Measurements from ENCODE around the gene SAMD9L.
"Not testable (repeated sequence)": the region's sequence is repeated elsewhere in the genome, so short reads cannot be mapped to it uniquely, and the experiment has no call there.

Gene SAMD9L

DNA sequence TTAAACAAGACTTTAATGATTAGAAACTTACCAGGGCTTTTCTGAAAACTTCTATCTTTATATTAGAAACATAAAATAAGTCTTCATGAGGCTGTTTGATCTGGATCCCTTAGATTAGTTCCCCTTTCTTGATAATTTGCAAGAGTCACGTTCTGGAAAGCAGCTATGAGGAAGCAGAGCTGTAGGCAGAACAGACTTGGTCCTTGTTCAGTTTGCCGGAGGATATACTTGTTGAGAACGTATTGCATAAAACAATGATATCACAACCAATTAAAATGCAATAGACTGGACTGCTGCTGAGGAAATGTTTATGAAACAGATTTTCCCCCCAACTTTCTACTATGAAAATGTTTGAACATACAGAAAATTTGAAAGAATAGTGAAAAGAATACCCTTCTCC, 2.8 kb downstream of the SAMD9L start:
- no peak for DNase-seq

DNA sequence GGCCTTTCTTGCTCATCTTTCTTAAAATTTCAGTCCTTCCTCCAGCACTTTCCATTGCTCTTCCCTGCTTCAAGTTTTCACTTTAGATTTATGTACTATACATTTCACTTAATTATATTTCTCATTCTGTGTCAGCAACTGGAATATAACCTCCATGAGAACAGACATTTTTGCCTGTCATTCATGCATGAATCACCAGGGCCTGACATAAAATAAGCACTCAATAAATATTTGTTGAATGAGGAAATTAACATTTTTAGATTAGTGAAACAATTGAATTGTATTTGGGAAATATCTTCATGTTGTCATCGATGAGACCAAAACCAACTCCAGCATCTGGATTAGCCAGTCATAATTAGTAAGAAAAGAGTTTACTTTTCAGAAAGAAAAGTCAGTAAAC, 6.1 kb downstream of the SAMD9L start:
- no peak for DNase-seq

DNA sequence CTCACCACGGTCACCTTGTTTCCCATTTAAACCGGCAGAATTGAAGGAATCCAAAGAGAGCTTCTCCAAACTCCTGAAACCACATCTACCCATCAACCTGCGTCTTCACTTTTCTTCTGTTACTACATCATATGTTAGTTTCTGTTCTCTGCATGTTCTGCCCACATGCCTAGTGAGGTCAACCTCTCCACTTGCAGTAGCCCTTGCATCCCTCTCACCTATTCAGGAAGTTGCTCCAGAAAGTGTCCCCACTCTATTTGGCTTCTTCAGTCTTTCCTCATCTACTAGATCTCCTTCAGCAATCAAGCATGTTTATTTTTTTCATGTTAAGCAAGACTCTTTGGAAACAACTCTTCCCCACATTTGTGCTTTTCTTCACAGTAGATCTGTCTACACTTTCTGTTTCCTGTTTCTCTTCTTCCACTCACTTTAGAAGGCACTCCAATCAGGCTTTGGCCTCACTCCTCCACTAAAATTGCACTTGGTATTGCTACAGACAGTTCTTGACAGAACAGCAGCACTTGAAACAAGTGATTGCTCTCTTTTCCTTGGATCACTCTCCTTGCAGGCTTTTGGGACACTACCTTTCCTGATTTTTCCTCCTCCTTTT, 7.5 kb downstream of the SAMD9L start:
- DNase-seq, result no peak

DNA sequence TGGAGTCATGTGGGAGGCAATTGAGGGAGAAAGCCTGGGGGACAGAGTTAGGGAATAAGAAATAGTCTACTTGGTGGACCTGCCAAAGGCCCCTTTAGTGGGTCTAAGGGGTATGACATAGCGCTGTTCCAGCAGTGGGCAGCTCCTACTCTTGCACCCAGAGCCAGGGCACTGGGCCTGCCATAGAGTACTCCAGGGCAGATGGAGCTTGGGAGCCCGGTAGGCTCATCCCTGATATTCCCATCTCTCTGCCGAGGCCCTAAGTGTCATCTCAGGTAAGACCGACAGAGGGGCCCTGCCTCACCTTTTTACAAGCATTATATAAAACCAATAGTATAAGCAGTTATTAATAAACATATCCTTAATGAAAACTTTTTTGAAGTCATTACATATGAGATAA, 9.6 kb downstream of the SAMD9L start:
- DNase-seq, result no peak

DNA sequence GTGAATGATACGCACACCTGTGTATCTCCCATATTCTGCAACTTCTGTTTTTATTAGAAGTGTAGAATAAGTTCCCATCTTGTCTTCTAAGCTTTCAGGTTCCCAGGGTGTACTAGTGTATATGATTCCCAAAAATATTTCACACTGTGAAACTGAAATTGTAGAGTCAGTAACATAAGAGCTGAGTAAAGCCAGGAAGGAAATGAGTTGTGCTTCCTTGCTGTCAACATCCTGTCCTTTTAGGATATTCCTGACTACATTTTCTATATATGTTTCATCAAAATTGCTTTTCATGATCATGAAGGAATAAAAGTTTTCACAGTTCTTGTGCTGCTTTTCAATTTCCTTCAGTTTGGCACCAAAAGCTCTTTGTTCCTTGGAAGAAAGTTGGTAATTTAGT, 15.2 kb downstream of the SAMD9L start:
- no peak for DNase-seq

DNA sequence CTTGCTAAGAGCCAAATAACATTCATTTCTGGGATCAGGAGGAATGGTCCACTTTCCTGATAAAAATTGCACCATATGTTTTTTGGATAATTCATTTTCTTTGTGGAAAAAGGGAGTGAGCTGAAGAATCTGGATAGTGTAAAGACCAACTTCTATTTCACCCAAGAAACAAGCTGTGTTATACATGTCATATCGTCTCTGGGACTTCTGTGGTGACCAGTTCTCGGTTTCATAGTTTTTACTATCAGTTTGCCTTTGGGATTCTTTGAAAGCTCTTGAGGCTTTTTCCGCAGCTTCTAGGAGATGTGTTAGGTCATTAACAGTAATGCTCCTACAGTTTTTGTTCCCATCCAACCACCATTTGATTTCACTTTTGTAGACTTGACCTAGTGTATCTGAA, 16.0 kb downstream of the SAMD9L start:
- no peak for DNase-seq

DNA sequence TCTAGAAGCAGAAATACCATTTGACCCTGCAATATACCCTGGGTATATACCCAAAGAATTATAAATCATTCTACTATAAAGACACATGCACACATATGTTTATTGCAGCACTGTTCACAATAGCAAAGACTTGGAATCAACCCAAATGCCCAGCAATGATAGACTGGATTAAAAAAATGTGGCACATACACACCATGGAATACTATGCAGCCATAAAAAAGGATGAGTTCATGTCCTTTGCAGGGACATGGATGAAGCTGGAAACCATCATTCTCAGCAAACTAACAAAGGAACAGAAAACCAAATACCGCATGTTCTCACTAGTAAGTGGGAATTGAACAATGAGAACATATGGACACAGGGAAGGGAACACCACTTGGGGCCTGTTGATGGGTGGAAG, 21.2 kb downstream of the SAMD9L start:
- not testable (repeated sequence) for DNase-seq

DNA sequence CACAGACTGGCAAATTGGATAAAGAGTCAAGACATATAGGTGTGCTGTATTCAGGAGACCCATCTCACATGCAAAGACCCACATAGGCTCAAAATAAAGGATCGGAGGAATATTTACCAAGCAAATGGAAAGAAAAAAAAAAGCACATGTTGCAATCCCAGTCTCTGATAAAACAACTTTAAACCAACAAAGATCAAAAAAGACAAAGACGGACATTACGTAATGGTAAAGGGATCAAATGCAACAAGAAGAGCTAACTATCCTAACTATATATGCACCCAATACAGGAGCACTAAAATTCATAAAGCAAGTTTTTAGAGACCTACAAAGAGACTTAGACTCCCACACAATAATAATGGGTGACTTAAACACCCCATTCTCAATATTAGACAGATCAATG, 24.7 kb downstream of the SAMD9L start:
- not testable (repeated sequence) for DNase-seq

DNA sequence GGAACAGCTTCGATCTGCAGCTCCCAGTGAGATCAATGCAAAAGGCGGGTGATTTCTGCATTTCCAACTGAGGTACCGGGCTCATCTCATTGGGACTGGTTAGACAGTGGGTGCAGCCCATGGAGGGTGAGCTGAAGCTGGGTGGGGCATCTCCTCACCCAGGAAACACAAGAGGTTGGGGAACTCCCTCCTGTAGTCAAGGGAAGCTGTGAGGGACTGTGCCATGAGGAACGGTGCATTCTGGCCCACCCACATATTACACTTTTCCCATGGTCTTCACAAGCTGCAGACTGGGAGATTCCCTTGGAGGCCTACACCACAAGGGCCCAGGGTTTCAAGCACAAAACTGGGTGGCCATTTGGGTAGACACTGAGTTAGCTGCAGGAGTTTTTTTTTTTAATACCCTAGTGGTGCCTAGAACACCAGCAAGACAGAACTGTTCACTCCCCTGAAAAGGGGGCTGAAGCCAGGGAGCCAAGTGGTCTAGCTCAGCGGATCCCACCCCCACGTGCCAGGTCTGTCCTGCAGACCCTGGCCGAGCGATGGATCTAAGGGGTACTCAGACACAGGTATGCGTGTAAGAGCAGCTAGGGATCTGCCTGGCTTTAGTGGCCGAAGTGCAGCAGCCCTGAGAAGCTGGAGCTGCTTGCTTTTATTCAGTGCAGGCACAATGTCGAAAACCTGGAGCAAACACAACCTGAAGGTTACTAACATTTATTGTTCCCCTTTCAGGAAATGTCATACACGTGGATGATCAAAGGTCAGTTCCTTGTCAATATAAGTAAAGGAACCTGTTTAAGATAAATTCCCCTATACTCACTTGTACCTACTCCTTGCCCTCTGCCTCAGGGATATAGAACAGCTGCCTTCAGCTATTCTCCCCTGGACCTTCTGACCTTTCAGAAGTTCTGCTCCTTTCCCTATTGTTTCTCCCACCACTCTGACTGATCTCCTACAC, 27.3 kb downstream of the SAMD9L start:
- DNase-seq, result no peak

DNA sequence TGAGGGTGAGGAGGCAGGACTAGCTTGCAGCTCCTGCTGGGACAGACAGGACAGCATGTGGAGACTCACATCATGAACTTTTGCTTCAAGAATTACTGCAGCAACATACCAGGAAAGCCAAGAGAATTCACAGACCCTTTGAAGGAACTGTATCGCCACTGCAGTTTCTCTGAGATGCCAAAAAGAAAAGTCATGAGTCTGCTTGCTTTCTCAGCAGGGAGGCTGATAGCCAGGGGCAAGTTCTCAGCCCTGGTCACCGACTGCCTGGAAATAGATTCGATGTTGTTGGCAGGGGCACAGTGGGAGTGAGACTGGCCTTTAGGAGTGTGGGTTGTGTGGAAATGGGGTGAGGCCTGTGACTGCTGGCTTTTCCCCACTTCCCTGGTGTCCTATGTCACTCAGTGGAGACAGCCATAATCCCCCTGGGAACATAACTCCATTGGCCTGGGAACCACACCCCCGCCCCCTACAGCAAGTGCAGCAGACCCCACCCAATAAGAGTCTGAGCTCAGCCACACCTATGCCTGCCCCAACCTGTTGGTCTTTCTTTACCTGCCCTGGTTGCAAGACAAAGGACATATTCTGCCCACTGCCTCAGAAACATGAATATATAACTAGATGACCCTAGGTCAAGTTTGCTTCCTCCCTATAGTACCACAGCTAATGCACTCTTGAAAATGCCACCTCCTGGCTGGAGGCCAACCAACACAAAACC, 28.8 kb downstream of the SAMD9L start:
- no peak for DNase-seq

DNA sequence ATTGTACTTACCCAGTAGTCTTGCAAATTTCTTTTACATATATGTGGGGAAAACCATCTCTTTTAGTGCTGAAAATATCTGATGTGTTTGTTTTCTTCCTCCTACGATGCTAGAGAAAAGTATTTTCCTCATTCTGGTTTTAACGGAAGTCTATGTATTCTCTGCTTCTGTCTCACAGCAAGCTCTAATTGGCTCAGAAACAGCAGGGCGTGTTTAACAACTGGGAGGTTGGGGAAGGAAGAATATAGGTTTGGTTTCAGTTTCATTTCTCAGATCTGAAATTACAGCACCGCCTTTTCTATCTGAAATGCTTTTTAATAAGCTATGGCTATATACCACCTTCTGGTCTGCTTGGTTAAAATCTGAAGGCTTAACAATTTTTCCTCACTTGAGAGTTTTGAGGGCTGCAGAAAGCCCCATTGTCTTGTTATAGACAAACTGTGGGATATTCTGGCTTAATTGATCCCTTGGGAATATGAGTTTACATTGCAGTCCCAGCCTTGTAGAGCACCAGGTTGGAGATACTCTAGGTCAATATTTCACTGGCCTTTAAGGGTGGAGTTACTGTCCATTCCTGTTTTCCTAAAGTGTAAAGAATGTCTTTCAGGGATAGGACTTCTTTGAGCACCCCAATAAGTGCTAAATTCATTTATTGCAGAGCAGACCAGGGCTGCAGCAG, 30.2 kb downstream of the SAMD9L start, which contains the start of gene SAMD9:
SAMD9 (minus strand) TSS at position 128 of the 679 bp plus-strand sequence. CDS start 11,882 bp downstream, outside the sequence.
- DNase-seq, result peak; percentile 57

DNA sequence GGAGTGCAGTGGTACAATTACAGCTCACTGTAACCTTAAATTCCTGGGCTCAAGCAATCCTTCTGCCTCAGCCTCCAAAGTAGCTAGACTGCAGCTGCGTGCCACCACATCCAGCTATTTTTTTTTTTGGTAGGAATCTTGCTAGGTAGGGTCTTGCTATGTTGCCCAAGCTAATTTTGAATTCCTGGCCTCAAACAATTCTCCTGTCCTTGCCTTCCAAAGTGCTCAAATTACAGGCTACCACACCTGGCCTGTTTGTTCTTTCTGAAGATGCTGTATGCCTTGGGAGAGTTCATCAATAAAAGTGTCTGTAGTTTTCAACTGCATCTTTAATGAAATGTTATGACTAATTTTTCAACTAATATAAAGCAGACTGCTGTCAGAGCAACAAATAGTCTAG, 30.9 kb downstream of the SAMD9L start:
- DNase-seq, result no peak

DNA sequence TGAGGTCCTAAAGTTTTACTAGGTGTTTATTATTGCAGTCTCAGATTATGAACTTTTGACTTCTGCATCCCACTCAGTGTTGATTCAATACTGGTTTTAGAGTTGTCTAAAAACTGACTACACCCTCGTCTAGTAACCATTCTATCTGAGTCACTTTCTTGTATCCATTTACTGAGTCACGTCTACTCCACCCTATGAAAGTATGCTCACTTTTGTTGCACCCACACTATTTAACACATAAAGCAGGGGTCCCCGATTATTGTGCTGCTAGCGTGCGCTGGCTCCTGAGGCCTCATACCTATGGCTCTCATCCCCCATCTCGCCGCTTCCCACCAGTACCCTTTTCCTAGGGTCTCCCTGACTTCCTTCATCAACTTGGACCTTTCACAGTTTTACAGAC, 32.4 kb downstream of the SAMD9L start:
- no peak for DNase-seq

DNA sequence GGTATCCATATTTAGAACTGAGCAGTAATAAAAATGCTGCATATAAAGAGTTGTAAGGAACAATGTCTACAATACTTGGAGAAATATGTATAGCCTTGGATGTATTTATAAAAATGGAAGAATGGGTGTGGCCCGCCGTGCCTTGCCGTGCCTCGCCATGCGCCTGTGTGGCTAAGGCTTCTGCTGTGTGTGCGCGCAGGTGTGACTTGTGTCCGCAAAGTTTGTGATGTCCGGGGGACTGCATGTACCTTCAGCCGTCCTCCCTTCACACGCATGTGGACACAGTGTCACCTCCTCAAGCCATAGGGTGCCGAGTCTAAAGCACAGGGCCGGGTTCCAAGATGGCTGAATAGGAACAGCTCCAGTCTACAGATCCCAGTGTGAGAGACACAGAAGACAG, 40.2 kb downstream of the SAMD9L start:
- no peak for DNase-seq

DNA sequence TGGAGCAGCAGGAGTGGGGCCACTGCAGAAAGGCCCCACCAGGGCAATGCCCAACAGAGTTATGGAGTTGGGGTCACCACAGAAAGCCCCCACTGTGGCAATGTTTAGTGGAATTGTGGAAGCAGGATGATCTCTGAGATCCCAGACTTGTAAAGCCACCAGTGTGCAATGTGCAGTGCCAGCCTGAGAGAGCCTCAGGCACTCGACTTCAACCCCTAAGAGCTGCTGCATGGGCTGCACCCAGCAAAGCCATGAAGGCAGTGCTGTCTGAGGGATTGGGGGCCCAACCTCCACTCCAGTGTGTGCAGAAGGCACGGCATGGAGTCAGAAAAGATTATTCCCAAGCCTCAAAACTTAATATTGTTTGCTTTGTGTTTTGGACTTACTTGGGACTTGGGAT, 50.8 kb downstream of the SAMD9L start:
- DNase-seq, result no peak

DNA sequence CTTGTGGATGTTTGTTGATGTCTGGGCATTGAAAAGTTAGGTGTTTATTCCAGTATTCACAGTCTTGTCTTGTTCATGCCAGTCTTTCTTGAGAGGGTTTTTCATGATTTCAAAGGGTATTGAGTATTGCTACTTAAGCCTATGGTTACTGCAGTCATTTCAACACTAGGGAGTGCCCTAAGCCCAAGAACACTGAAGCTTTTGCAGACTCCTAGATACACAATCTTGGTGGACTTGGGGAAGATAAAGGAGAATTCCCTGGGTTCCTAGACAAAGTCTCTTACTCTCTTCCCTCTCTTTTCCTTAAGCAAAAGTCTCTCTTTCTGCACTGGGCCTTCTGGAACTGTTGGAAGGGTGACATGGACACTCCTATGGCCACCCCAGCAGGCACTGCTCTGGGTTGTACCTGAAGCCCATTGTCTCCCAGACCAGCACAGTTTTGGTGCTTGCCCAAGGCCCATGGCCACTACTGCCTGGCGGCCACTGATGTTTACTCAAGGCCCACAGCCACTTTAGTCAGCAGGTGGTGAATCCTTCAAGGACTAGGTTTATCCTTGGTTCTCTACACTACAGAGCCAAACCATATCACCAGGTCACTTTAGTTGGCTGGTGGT, 55.3 kb downstream of the SAMD9L start:
- no peak for DNase-seq
